ENCODE results near the gene VSTM2A.
"Not testable (repeated sequence)": the region's sequence is repeated elsewhere in the genome, so short reads cannot be mapped to it uniquely, and the experiment has no call there.

VSTM2A gene, protein sequence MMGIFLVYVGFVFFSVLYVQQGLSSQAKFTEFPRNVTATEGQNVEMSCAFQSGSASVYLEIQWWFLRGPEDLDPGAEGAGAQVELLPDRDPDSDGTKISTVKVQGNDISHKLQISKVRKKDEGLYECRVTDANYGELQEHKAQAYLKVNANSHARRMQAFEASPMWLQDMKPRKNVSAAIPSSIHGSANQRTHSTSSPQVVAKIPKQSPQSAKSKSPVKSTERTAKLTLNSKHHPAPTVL

DNA sequence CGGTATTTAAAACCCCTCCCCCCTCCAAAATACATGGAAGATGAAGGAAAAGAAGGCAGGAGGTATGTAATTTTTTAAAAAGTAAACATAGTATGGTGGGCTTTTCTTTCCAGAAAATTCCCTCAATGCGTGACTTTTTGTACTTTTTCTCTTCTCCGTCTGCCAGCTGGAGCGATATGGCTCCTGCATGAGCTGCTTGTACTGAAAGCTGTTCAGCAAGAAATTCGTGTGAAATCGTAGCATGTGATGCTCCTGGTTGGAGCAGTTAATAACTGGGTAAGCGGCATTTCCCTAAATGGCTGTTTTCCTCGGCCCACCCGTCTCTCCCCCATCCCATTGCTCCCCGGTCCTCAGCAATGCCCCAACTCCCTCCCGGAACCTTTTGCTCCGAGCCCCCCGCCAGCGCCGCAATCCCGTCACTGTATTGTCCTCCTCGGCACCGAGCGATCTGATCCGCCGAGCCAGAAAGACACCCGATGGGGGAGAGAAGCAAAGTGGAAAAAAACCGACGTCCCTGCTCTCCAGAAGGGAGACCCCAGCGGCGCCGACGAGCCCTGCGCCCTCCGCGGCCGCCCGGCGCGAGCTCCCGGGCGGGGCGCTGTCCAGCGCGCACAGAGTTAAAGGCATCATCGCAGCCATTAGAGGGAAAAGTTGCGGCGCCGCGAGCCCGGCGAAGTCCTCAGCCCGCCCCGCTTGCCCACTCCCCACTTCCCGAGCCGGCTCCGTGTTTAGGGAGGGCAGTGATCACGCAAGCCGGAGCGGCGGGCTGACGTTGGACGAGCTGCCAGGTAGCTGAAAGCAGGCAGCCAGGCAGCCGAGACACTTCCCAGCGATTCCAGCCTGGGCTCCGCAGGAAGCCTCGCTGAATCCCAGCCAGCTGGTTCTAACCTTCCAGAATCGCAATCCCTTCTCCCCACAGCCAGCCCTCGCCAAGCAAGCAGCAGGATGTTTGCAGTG is at the start of gene VSTM2A:
VSTM2A (plus strand) TSS at position 707 of the 957 bp plus-strand sequence. CDS start 356 bp downstream, outside the sequence.
- Mint-ChIP-seq H3K4me3 (no peak within 1 kb of the TSS), H3K27ac (no peak within 1 kb of the TSS), H3K36me3 (no peaks in the 10 kb centered on the region), H3K27me3 (peaks cover 55% of the 10 kb centered on the region), H3K9me3 (peaks cover 10% of the 10 kb centered on the region), H3K4me1 (no peaks in the 10 kb centered on the region)
- no peak for ATAC-seq

DNA sequence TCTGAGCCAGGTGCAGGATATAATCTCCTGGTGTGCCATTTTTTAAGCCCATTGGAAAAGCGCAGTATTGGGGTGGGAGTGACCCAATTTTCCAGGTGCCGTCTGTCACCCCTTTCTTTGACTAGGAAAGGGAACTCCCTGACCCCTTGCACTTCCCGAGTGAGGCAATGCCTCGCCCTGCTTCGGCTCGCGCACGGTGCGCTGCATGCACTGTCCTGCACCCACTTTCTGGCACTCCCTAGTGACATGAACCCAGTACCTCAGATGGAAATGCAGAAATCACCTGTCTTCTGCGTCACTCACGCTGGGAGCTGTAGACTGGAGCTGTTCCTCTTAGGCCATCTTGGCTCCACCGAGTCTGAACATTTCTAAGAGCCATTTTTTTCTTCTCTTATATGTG is 37.6 kb upstream of the VSTM2A start:
- not testable (repeated sequence) for ATAC-seq

DNA sequence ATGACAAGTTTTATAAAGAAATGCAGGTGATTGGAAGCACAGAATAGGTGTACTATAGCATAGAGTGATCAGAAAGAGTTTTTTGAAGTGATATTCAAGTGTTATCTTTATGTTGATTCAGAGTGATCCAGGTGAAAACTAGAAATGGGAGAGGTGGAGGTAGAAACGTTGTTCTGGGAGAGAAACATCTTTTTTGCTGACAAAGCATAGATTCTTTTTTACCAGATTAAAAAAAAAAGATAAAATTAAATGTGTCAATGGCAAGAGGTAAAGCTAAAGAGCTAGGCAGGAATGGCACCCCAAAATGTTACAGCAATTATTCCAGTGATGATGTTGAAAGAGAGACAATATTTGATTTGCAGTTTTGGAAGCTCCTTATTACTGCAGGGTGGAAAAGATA is 12.6 kb upstream of the VSTM2A start:
- ATAC-seq = no peak
- H3K27me3 Mint-ChIP-seq = no peaks in the 10 kb centered on the region
- H3K4me1 Mint-ChIP-seq = no peaks in the 10 kb centered on the region
- peaks cover 2% of the 10 kb centered on the region for H3K9me3 Mint-ChIP-seq
- H3K4me3 Mint-ChIP-seq = no peak overlapping the region
- no peak overlapping the region for H3K27ac Mint-ChIP-seq
- no peaks in the 10 kb centered on the region for H3K36me3 Mint-ChIP-seq

More for the DNA sequence above, 37.6 kb upstream of the VSTM2A start:
- not testable (repeated sequence) for H3K27me3 Mint-ChIP-seq, H3K36me3 Mint-ChIP-seq, H3K27ac Mint-ChIP-seq, H3K4me3 Mint-ChIP-seq, H3K4me1 Mint-ChIP-seq
- peaks cover 16% of the 10 kb centered on the region for H3K9me3 Mint-ChIP-seq

DNA sequence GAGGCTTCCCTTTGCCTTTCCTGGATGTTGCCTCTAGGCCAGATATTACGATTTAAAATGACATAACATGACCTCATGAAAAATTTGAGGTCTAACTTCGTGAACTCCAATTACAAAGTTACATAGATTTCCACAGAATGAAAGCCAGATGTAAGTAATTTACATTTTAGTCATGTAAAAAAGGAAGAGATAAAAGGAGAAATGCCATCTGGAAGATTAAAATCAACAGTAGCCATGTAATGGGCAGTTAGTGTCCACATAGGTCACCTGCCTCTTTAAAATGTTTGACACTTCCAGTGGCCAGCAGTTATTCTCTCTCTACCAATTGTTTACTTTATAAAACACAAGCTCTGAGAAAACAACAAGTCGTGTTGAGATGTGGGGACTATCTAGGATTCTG is 4.1 kb upstream of the VSTM2A start:
- H3K9me3 Mint-ChIP-seq = peaks cover 6% of the 10 kb centered on the region
- ATAC-seq = no peak
- no peaks in the 10 kb centered on the region for H3K4me1 Mint-ChIP-seq
- no peak overlapping the region for H3K4me3 Mint-ChIP-seq
- peaks cover 21% of the 10 kb centered on the region for H3K27me3 Mint-ChIP-seq
- no peak overlapping the region for H3K27ac Mint-ChIP-seq
- H3K36me3 Mint-ChIP-seq = no peaks in the 10 kb centered on the region

DNA sequence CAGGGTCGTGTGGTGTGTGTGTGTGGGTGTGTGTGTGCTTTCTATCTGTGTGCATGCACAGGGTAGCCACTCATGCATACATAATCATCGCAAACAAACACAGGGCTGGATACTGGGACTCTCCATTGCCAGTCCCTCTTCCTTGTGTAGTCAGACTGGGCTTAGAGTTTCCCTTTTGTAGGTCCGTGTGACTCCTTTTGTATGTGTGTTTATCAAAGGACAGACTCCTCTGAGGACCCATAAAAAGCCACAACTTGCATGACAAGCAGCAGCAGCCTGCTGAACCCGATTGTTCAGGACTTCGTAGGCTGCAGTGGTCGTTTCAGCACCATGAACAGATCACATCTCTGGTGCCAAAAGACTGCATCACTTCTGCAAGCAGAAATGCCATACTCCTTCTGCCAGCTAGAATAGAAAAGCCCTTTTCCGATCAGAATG is 895 bp downstream of the VSTM2A start:
- Mint-ChIP-seq H3K4me3 (no peak overlapping the region), H3K36me3 (no peaks in the 10 kb centered on the region), H3K27ac (no peak overlapping the region), H3K27me3 (peaks cover 55% of the 10 kb centered on the region), H3K4me1 (no peaks in the 10 kb centered on the region), H3K9me3 (peaks cover 10% of the 10 kb centered on the region)
- no peak for ATAC-seq

DNA sequence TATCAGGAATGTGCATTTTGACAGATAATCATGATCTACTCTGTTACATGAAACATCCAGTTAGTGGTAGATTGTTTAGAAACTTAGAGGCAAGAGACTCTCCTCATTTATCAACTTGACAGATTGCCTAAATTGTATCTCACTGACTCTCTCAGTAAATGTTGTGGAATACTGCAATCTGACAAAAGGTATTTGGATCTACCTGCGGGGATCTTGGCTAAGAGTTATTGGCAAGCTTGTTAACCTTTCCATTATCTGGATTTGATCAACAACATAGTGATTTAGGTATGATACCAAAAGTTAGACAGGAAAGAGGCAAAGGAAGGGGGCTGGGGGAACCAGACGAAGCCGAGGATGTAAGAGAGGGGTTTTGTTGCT is 2.0 kb downstream of the VSTM2A start:
- no peaks in the 10 kb centered on the region for H3K36me3 Mint-ChIP-seq
- no peak for ATAC-seq
- peaks cover 10% of the 10 kb centered on the region for H3K9me3 Mint-ChIP-seq
- no peak overlapping the region for H3K27ac Mint-ChIP-seq
- H3K4me1 Mint-ChIP-seq = no peaks in the 10 kb centered on the region
- peaks cover 55% of the 10 kb centered on the region for H3K27me3 Mint-ChIP-seq
- no peak overlapping the region for H3K4me3 Mint-ChIP-seq

DNA sequence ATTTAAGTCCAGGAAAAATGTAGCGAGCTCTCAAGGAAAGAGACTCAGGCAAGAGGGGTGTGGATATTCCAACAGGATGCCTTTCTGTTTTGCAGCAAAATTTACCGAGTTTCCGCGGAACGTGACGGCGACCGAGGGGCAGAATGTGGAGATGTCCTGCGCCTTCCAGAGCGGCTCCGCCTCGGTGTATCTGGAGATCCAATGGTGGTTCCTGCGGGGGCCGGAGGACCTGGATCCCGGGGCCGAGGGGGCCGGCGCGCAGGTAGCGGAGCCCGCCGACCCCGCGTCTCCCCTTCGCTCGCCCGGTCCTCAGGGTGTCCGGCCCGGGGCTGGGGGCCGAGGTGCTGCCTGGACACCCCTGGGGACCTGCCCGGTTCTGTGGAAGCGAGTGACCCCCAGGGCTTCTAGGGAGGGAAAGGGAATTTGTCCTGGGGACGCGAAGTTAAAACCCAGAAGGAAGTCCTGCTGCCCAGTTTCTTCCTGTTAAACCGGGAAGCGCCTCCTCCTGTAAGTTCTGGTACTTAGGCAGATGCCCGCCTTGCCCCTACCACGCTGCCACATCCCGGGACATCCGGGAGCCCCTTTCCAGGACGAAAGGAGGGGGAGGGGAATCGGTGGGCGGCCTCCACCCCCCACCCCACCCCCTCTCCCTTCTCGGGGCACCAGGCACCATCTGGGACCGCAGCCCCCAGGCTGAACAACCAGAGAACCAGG is 2.5 kb downstream of the VSTM2A start:
- Mint-ChIP-seq H3K4me3 (no peak overlapping the region), H3K9me3 (peaks cover 10% of the 10 kb centered on the region), H3K27me3 (peaks cover 55% of the 10 kb centered on the region), H3K36me3 (no peaks in the 10 kb centered on the region), H3K4me1 (no peaks in the 10 kb centered on the region), H3K27ac (no peak overlapping the region)
- no peak for ATAC-seq

DNA sequence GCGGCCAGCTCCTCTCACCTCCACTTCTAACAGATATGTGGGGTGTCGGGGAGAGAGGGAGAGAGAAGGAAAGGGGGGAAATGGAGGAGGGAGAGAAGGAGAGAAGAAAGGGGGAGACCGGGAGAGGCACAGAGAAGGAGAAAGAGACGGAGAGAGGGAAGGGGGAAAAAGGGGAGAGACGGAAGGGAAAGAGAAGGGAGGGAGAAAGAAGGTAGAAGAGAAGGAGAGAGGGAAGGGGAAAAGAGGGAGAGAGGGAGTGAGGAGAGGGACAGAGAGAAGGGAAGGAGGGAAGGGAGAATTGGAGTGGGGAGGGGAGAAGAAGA is 3.0 kb downstream of the VSTM2A start:
- no peak overlapping the region for H3K27ac Mint-ChIP-seq
- no peak for ATAC-seq
- H3K36me3 Mint-ChIP-seq = no peaks in the 10 kb centered on the region
- H3K4me1 Mint-ChIP-seq = no peaks in the 10 kb centered on the region
- peaks cover 55% of the 10 kb centered on the region for H3K27me3 Mint-ChIP-seq
- peaks cover 10% of the 10 kb centered on the region for H3K9me3 Mint-ChIP-seq
- H3K4me3 Mint-ChIP-seq = no peak overlapping the region

DNA sequence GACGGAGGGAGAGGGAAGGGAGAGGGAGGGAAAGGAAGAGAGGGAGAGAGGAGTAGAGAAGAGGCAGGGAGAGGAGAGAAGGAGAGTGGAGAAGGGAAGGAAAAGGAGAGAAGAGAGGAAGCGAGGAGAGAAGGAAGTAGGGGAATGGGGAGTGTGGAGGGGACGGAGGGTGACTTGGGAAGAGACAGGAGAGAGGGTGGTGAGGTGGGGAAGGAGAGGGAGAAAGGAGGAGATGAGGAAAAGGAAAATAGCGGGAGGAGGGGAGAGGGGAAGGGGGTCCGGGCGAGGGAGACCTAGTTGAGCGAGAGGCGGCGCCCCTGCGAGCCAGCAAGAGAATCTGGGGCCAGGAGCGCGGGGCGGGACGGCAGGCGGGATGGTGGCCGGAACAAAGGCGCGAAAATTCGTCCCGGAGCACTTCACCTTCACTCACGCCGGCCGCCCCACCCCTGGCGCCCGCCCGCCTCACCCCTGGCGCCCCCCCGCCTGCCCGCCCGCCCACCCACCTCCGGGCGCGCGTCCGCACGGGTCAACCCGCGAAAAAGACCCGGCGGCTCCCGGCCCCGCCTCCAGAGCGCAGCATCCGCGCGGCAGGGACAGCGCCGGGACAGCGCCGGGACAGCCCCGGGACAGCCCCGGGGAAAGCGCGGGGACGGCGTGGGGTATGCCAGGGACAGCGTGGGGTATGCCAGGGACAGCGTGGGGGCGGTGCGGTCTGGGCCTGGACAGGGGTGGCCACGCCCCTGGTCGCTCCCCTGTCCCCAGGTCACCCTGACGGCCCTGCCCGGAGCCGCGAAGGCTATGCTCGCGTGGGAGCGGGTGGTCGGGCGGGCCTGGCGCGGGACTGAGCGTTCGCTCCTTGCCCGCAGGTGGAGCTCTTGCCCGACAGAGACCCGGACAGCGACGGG is 4.2 kb downstream of the VSTM2A start:
- peak; percentile 43 for ATAC-seq
- no peaks in the 10 kb centered on the region for H3K36me3 Mint-ChIP-seq
- peaks cover 52% of the 10 kb centered on the region for H3K27me3 Mint-ChIP-seq
- no peaks in the 10 kb centered on the region for H3K4me1 Mint-ChIP-seq
- no peak overlapping the region for H3K27ac Mint-ChIP-seq
- peaks cover 10% of the 10 kb centered on the region for H3K9me3 Mint-ChIP-seq
- H3K4me3 Mint-ChIP-seq = no peak overlapping the region

DNA sequence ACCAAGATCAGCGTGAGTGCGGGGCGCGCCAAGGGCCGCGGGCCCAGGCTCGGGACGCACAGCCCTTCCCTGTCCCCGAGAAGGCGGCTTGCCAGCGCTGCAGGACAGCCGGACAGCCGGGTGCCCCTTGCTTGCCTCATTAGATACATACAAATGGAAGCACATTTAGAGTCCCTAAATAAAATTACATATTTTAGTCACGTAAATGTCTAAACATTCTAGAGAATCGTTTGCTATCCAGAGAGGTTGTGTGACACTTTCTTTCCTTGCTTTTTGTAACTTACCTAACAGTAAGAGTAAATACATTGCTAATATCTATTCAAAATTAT is 4.8 kb downstream of the VSTM2A start:
- H3K4me3 Mint-ChIP-seq = no peak overlapping the region
- H3K4me1 Mint-ChIP-seq = no peaks in the 10 kb centered on the region
- no peak for ATAC-seq

DNA sequence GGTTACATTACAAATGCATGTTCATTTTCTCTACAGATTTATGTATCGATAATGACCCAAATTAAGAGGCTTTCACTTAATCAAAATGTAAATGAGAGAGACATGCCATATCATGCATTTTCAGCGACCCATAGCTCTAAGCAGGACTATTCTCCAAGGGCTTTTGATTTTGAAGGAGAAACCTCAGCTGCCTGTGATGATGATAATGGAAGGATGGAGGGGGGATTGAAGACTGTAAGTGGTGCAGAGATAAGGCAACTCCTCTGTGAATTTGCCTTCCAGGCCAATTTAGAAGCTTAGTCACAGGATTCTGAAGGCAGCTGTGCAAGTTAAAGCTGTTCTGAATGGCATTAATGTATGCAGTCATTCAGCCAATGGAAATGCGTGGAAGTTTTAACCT is 8.3 kb downstream of the VSTM2A start:
- H3K9me3 Mint-ChIP-seq = peaks cover 10% of the 10 kb centered on the region

More for the DNA sequence above, 4.8 kb downstream of the VSTM2A start:
- peaks cover 10% of the 10 kb centered on the region for H3K9me3 Mint-ChIP-seq
- H3K36me3 Mint-ChIP-seq = no peaks in the 10 kb centered on the region
- no peak overlapping the region for H3K27ac Mint-ChIP-seq
- H3K27me3 Mint-ChIP-seq = peaks cover 46% of the 10 kb centered on the region

DNA sequence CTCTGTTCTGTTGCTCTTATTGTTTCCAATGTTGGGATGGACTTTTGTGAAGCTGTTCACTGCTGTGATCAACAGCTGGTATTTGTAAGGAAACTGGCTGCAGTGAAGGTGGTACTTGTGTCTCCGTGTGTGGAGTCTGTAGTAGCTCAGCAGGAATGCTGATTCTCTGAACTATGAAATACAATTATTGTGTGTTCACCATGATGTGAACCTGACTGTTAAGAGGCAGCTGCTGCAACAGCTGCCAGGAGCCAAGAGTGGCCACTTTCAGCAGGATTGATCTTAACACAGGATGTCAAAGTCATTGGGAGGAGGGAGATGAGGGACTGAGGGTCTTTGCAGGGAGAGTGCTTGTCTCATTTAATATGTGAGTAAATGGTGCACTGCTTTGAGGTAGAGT is 13.9 kb downstream of the VSTM2A start:
- Mint-ChIP-seq H3K27ac (no peak overlapping the region), H3K4me3 (no peak overlapping the region), H3K4me1 (no peaks in the 10 kb centered on the region), H3K27me3 (no peaks in the 10 kb centered on the region), H3K36me3 (no peaks in the 10 kb centered on the region), H3K9me3 (peaks cover 4% of the 10 kb centered on the region)
- ATAC-seq = no peak

More for the DNA sequence above, 8.3 kb downstream of the VSTM2A start:
- Mint-ChIP-seq H3K4me3 (no peak overlapping the region), H3K27ac (no peak overlapping the region), H3K27me3 (peaks cover 10% of the 10 kb centered on the region), H3K36me3 (no peaks in the 10 kb centered on the region), H3K4me1 (no peaks in the 10 kb centered on the region)
- ATAC-seq = no peak

DNA sequence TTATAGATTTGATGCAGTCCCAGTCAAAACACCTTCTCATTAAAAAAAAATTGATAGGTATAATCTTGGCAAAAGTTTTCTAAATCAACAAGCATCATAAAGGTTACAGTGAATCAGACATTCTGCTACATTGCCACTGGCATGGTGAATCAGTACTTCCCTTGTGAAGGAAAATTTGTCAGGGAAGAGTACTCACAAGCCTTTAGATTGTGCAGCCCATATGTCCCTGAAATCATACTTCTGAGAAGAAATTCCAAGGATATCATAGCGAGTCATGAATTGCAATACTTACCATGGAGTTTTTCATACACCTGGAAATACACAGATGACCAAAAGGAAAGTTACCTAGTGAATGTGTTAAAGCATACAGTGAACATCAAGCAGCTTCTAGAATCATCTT is 17.2 kb downstream of the VSTM2A start:
- Mint-ChIP-seq H3K4me1 (no peaks in the 10 kb centered on the region), H3K4me3 (no peak overlapping the region), H3K9me3 (no peaks in the 10 kb centered on the region), H3K27me3 (no peaks in the 10 kb centered on the region), H3K36me3 (no peaks in the 10 kb centered on the region), H3K27ac (no peak overlapping the region)
- no peak for ATAC-seq

DNA sequence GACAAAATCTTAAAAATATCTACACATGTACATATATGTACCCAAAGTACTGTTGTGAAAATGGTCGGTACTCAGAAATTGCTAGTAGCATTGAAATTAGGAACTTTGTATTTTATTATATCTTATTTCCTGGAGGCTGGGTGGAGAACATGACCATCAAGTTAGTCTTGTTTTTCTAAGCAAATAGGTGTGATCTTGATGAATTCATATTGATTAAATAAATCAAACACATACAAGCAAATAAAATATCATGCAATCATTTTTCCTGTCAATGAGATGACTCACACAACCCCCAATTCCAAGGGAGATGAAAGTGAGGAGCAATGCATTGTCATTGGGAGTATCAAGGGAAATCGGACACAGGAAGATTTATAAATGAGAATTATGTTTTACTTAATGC is 18.0 kb downstream of the VSTM2A start:
- Mint-ChIP-seq H3K36me3 (no peaks in the 10 kb centered on the region), H3K27ac (no peak overlapping the region), H3K9me3 (no peaks in the 10 kb centered on the region), H3K4me1 (no peaks in the 10 kb centered on the region), H3K27me3 (no peaks in the 10 kb centered on the region), H3K4me3 (no peak overlapping the region)
- no peak for ATAC-seq

DNA sequence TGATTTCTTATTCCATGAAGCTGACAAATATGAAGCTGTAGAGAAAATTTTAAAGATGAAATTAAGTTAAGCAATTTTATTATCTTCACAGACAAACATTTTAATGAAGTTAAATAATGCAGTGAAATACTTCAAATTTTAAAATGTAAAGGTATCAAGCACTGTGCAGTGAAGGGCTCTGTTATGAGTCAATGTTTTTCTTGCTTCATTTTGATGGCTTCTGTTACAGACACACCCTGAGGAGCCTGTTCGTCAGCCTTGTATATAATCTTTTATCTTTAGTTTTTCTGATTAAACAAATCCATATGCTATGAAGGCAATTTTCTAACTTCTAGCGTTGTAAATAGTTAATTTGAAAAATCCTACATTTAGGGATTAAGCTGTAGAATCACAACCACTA is 18.5 kb downstream of the VSTM2A start:
- Mint-ChIP-seq H3K4me1 (no peaks in the 10 kb centered on the region), H3K4me3 (no peak overlapping the region), H3K36me3 (no peaks in the 10 kb centered on the region), H3K9me3 (no peaks in the 10 kb centered on the region), H3K27me3 (no peaks in the 10 kb centered on the region), H3K27ac (no peak overlapping the region)
- ATAC-seq = no peak
